ENCODE results near the gene SYTL2. TPM values are rescaled to one million over a fixed set of nuclear protein-coding genes. Genes with fewer than 3 reads are reported as not detected.
"Not testable (repeated sequence)": the region's sequence is repeated elsewhere in the genome, so short reads cannot be mapped to it uniquely, and the experiment has no call there.

The SYTL2 gene
- total RNA-seq, 1 experiment from 2014 or later: 17.3 TPM

DNA sequence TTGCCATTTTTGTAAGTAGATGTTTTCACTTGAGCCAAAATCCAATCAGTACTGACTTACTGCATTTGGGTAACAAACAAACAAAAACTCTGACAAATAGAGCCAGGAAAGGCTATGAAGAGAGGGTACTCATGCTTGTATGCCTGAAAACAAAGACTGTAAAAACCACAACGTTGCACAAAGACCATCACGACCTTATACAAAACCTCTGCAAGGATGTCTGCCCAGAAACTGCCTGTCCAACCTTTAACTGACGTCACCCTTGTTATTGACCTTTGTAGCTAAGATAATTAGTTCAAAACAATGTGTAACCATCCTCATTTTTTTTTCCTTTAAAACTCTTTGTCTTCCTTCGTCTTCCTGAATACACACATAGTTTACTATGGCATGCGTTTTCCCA, 145.2 kb downstream of the SYTL2 start:
- Histone ChIP-seq H3K9me3 (no peaks in the 10 kb centered on the region), H3K4me3 (no peak overlapping the region), H3K27me3 (no peaks in the 10 kb centered on the region), H3K36me3 (peaks cover 32% of the 10 kb centered on the region)
- DNase-seq: no peak

DNA sequence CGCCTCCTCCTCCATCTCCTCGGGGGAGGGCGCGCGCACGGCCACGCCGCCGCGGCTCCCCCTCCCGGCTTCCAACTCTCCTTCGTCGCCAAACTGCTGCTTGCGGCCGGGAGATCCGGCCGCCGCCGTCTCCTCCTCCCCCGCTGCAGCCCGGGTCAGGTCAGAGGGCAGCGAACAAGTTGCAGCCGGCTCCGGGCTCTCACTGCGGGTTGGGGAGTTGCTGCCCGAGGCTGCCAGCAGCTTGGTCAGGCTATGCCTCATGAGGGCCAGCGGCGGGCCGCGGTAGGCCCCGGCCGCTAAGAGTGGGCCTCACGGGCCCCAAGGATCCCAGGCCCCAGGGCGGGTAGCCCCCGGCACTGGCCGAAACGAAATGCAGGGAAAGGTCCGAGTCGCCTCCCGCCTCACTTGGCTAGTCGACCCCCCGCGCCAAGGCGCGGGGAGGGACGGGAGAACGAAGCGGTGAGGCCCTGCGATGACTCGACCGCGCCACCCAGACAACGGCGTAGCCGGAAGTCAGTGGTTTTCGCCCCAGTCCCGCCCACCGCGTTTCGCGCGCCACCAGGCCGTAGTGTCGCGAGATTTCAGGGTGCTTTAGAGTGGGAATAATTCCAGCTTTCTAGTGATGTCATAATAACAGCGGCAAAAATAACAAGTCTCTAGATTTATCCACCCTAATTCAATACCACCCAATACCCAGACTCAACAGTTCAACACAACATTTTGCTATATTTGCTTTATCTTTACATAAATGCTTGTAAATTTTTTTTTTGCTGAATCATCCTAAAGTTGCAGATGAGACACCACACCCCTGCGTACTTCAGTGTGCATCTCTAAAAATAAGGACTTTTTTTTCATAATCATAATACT, 146.1 kb downstream of the SYTL2 start, which contains the start of gene CREBZF:
CREBZF (minus strand) TSS at position 515 of the 867 bp plus-strand sequence; CDS start at position 261, 254 bp downstream.
- no peaks in the 10 kb centered on the region for H3K9me3 ChIP-seq
- H3K4me3 ChIP-seq: peak within 1 kb of the TSS; percentile 87
- peaks cover 41% of the 10 kb centered on the region for H3K36me3 ChIP-seq
- no peaks in the 10 kb centered on the region for H3K27me3 ChIP-seq
- DNase-seq: peak; percentile 94

DNA sequence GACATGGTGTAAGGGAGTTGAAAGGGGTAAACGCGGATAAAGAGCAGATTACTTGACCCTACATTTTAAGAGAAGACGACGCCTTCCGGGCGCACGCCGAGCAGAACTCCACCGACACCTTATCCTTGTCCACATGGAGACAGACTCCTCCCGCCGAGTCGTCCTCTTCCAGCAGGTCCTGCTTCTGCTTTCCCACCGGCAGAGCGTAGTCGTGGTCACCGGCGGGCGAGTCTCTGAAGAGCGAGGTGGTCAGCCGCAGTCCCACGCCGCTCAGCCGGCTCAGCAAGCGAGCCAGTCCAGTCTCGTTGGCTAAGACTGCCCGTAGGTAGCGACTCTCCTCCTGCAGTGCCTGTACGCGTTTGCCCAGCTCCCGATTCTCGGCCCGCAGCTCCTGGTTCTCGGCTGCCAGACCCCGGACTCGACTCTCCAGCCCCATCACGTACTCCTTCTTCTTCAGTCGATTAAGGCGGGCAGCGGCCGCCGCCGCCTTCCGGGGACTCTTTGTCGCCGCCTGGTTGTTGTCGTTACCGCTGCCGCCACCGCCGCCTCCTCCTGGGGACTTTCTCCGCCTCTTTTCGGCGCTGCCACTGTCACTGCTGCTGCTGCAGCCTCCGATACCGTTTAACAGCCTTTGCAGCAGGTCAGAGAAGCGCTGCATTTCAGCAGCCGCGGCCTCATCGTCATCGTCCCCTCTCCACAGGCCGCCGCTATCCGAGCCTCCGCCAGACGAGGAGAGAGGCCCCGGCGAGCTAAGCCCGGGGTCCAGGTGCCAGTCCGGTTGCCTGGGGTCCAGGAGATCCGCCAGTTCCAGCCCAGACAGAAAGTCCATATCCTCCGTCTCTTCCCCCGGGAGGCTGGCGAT, 147.0 kb downstream of the SYTL2 start:
- DNase-seq: peak; percentile 56
- Histone ChIP-seq H3K4me3 (peak overlapping the region; percentile 87), H3K36me3 (peaks cover 50% of the 10 kb centered on the region), H3K9me3 (no peaks in the 10 kb centered on the region), H3K27me3 (no peaks in the 10 kb centered on the region)

DNA sequence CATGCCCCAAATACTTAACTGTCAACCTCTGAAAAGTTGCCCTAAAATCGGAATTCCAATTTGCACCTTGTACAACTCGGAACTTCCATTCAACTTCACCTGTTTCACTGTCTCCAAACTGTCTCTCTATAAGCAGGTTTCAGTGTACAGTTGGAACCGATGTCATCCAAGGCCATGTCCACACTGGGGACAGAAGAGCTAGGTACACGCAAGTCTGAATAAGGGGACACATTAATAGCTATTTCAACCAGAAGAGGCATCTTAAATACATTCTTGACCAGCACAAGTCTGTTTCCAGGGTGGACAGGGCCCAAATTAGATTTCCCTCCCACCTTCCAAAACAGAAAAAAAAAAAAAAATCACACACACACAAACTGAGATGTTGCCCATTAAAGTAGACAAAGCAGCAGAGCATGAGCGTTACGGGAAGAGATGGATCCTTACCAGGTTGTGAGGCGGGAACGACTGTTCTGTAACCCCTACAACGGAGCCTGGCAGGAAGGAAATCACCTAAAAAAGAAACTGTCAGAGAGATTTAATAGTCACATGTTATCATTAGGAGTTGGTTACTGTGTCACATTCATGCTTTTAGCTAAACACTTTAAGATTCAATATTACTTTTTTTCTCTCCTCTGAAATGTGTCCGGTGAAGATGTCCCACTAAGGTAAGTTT, 147.7 kb downstream of the SYTL2 start:
- no peak for DNase-seq
- Histone ChIP-seq H3K27me3 (no peaks in the 10 kb centered on the region), H3K4me3 (peak overlapping the region; percentile 87), H3K9me3 (no peaks in the 10 kb centered on the region), H3K36me3 (peaks cover 57% of the 10 kb centered on the region)

DNA sequence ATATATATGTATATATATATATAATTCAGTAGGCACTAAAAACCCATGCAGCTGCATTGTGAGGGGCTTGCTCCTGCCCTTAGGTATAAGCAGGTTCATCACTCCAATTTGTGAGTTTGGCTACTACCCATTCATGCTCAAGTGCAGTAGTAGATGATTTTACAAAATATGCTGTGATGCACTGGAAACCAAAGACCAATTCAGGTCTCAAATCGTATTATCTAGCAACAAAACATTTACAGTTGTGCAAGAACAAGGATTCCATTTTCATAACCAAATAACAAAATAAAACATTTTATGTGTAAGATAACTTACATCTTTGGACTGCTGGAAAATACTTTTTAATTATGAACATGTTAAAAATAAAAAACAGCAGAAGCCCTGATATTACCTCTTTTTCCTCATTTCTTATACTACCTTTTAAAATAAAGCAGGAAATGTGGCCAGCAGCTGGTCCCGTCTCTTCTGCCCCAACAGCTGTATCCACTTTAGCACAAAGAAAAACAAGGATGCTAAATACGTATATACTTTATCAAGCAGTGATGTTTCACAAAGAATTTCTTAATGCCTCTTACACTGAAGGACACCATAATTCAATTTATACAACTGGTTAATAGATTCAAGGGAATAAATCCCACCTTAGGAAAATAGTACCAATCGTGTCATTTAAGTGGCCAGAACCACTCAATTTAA, 148.8 kb downstream of the SYTL2 start:
- Histone ChIP-seq H3K27me3 (no peaks in the 10 kb centered on the region), H3K9me3 (no peaks in the 10 kb centered on the region), H3K4me3 (peak overlapping the region; percentile 87), H3K36me3 (peaks cover 68% of the 10 kb centered on the region)
- no peak for DNase-seq

DNA sequence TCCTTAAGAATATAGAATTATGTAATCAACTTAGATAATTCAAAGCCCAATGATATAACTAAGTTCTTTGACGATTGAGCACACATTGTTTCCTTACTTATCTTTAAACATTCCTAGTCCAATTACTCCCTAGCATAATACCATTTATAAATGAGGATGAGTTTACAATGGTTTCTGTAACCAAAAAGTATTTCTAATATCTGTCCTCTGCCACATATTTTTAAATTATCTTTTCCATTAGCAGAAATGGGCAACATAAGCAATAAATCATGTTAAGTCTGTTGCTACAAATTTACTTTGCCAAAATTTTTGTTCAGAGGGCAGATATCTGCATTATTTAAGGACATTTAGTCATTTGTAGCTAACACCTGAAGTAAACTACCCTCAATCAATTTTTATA, 152.8 kb downstream of the SYTL2 start:
- Histone ChIP-seq H3K36me3 (peaks cover 85% of the 10 kb centered on the region), H3K27me3 (no peaks in the 10 kb centered on the region), H3K4me3 (no peak overlapping the region), H3K9me3 (no peaks in the 10 kb centered on the region)
- DNase-seq: no peak

DNA sequence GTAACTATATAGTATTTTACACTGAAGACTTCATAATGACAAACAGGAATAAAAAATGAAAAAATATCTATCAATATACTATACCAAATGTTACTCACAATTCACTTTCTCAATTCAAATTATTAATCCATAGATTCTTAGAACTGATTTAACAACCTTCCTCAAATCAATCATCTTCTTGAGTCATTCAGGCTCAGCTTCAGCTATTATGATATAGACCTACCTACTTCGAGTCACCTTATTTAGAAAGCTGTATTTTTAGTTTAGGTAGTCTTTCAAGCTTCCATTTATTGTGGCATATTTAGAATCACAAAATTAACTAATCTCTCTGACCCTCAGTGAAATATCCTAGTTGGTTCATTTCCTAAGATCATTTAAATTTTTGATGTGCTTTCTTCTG, 154.2 kb downstream of the SYTL2 start:
- DNase-seq: no peak
- H3K9me3 ChIP-seq: no peaks in the 10 kb centered on the region
- H3K27me3 ChIP-seq: no peaks in the 10 kb centered on the region
- H3K4me3 ChIP-seq: no peak overlapping the region
- H3K36me3 ChIP-seq: peaks cover 81% of the 10 kb centered on the region

DNA sequence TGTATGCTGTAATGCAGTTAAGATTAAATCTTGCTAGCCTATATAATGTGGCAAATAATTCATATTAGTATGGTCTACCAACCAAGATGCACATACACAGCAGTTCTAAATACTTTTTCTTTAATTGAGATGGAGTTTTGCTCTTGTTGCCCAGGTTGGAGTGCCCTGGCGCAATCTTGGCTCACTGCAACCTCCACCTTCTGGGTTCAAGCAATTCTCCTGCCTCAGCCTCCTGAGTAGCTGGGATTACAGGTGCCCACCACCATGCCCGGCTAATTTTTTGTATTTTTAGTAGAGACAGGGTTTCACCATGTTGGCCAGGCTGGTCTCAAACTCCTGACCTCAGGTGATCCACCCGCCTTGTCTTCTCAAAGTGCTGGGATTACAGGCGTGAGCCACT, 156.6 kb downstream of the SYTL2 start:
- not testable (repeated sequence) for H3K4me3 ChIP-seq, H3K27me3 ChIP-seq, DNase-seq, H3K9me3 ChIP-seq
- peaks cover 73% of the 10 kb centered on the region for H3K36me3 ChIP-seq

DNA sequence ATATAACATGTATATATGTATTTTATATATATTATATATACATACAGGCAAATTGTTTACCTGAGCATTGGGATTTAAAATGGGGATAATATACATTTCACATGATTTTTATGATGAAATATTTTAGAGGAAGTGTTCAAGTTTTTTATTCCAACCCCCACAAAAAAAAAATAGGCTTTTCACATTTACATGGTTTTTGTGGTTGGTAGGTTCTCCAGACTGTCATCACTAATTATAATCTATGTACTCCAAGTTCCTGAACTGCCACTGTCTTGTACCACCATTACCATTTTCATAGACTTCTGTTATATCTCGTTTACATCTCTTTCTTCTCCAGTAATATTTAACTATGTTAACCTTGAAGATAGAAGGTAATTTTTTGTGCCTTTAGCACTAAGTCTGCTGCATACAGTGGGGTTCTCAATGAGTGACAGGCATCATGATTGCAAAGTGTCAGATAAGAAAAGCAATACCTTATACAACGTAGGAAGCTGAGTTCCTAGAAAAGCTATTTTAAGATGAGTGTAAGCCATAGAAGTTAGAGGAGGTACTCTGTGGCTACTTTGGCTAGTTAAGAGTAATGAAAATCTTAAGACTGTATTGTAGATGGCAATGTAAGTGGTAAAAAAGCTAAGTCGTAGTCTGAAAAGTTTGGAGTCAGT, 158.0 kb downstream of the SYTL2 start:
- no peak for DNase-seq
- Histone ChIP-seq H3K9me3 (no peaks in the 10 kb centered on the region), H3K36me3 (peaks cover 58% of the 10 kb centered on the region)

DNA sequence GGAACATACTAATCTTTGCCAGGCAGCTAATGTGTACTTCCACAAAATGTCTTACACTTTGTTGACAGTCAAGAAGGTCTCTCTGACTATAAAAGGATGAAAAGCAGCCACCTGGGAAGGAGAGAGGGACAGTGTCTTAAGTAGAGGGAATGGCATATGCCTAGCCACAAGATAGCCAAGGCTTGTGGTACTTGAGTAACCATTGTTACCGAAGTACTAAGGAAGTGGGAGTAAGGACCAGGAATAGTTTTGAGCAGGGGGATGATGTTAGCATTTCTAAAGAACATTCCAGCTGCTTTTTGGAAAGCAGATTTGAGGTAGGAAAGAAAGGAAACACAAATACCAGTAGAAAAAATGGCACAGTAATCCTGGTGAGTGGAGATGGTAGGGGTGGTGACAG, 159.8 kb downstream of the SYTL2 start:
- DNase-seq: no peak
- H3K27me3 ChIP-seq: no peaks in the 10 kb centered on the region

More for the DNA sequence above, 158.0 kb downstream of the SYTL2 start:
- H3K4me3 ChIP-seq: no peak overlapping the region
- H3K27me3 ChIP-seq: no peaks in the 10 kb centered on the region

DNA sequence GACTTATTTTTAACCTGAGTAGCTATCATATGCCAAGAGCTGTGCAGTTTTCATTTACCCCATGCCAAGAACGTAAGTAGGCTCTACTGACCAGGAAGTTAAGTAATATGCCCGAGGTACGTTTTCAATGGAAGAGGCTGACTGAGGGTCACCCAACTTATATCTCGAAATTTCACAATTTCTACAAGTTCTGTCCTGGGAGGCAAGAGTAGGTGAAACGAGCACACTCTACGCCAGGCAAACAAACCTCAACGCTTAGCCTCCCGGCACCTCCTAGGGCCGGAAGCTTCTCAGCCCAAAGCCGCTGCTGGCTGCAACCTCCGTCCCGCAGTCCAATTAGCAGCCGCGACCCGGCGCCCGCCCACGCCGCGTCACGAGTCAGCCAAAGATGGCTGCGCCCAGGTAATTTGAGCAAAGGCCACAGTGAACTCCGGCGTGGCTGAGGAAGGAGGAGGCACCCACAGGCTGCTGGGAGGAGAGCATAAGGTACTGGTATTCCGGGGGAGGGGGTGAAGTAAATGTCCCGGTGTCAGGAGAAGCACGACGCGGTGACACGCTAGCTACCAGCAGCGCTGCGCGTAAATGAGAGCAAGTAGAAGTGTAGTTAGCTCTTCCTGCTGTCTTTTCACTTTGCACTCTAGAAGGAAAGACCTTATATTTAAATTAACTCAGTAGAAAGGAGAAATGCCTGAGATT, 163.2 kb downstream of the SYTL2 start, which contains the start of gene TMEM126A:
TMEM126A (plus strand) TSS at position 364 of the 696 bp plus-strand sequence. CDS start 2,289 bp downstream, outside the sequence.
- Histone ChIP-seq H3K4me3 (peak within 1 kb of the TSS; percentile 80), H3K36me3 (peaks cover 20% of the 10 kb centered on the region)
- DNase-seq: peak; percentile 88

More for the DNA sequence above, 159.8 kb downstream of the SYTL2 start:
- H3K36me3 ChIP-seq: peaks cover 40% of the 10 kb centered on the region
- no peaks in the 10 kb centered on the region for H3K9me3 ChIP-seq
- H3K4me3 ChIP-seq: no peak overlapping the region

DNA sequence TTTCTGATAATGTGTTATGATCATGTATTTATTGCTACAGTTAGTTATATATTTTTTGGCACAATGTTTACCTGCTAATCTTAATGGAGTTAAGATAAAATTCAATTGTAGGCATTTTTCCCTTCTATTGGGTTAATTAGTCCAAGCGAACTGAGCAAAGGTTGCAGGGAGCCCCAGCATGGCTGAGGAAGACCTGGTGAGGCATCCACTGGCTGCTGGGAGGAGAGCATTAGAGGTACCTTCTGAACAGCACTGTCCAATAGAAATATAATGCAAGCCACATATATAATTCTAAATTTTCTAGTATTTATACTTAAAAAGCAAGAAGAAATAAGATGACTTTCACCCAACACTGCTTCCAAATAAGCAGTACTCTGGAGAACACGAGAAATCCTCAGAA, 163.9 kb downstream of the SYTL2 start:
- H3K36me3 ChIP-seq: peaks cover 17% of the 10 kb centered on the region
- peak overlapping the region; percentile 80 for H3K4me3 ChIP-seq
- peaks cover 3% of the 10 kb centered on the region for H3K27me3 ChIP-seq
- DNase-seq: no peak
- no peaks in the 10 kb centered on the region for H3K9me3 ChIP-seq

More for the DNA sequence above, 163.2 kb downstream of the SYTL2 start, which contains the start of gene TMEM126A:
- peaks cover 3% of the 10 kb centered on the region for H3K27me3 ChIP-seq
- H3K9me3 ChIP-seq: no peaks in the 10 kb centered on the region

Data from MG63 (cell line).